Nephron (organoid): ENCODE data around the gene GSN.

Experiments used
- H3K27ac Mint-ChIP-seq, 3 experiments: 2 replicates each; pipeline ENCODE4 v1.8.0; 2020; ENCODE audit warnings: mixed read lengths in 3 of 3, mild to moderate bottlenecking in 2 of 3, moderate library complexity in 1 of 3
- H3K27me3 Mint-ChIP-seq: 2 replicates; pipeline ENCODE4 v1.8.0; 2021; ENCODE audit warnings: low read depth, mild to moderate bottlenecking, moderate library complexity, mixed read lengths
- H3K36me3 Mint-ChIP-seq: 2 replicates; pipeline ENCODE4 v1.8.0; 2020; ENCODE audit warnings: low read depth, mixed read lengths
- H3K4me1 Mint-ChIP-seq: 2 replicates; pipeline ENCODE4 v1.8.0; 2020; ENCODE audit warnings: mixed read lengths
- H3K4me3 Mint-ChIP-seq, 3 experiments: 2 replicates each; pipeline ENCODE4 v1.8.0; 2020; ENCODE audit warnings: mild to moderate bottlenecking in 3 of 3, mixed read lengths in 3 of 3, moderate library complexity in 2 of 3
- H3K9me3 Mint-ChIP-seq: 2 replicates; pipeline ENCODE4 v1.8.0; 2020; ENCODE audit warnings: mixed read lengths
- TF ChIP-seq, protein P1 (sequence below), 3 experiments: fragments of 200-600 bp; sonication (generic); IDR thresholded peaks; one replicate each; pipeline ENCODE4 v1.5.0; 2021; ENCODE audit warnings: antibody characterized with exemption in 3 of 3; ENCODE audit not compliant: unreplicated experiment in 3 of 3

Gene GSN

DNA sequence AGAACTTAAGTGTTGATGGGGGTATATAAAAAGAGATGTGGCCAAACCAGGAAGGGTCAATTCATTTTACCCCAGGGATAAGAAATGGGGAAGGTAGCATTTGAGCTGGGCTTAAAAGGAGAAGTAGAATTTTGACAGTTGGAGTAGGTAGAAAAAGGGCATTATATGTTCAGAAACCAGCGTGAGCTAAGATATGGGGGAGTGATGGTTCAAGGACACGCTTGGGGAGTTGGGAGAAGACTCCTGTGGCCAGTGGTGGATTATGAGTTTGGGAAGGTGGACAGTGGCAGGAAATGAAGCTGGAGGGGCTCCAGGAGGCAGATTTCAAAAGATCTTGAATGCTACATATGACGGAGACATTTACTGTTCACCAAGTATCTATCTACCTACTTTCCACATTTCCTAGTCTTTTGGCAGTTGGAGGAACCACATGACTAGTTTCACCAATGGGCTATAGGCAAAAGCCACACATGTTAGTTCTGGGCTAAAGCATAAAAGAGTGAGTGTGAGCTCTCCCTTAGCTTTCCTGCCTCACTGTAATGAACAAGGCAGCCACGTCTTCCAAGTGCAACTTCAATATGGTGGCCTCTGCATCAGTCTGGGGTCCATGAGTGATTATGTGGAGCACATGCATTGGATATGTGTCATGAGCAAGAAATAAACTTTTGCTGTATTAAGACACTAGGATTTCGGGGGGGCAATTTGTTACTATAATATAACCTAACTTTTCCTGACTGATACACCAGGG, 15.7 kb upstream of the GSN start:
- H3K27ac Mint-ChIP-seq = no peak overlapping the region
- H3K4me1 Mint-ChIP-seq = peaks cover 9% of the 10 kb centered on the region
- H3K9me3 Mint-ChIP-seq = no peaks in the 10 kb centered on the region
- TF ChIP-seq, protein P1, sequence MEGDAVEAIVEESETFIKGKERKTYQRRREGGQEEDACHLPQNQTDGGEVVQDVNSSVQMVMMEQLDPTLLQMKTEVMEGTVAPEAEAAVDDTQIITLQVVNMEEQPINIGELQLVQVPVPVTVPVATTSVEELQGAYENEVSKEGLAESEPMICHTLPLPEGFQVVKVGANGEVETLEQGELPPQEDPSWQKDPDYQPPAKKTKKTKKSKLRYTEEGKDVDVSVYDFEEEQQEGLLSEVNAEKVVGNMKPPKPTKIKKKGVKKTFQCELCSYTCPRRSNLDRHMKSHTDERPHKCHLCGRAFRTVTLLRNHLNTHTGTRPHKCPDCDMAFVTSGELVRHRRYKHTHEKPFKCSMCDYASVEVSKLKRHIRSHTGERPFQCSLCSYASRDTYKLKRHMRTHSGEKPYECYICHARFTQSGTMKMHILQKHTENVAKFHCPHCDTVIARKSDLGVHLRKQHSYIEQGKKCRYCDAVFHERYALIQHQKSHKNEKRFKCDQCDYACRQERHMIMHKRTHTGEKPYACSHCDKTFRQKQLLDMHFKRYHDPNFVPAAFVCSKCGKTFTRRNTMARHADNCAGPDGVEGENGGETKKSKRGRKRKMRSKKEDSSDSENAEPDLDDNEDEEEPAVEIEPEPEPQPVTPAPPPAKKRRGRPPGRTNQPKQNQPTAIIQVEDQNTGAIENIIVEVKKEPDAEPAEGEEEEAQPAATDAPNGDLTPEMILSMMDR (IDR thresholded peaks at IDR 0.05; ENCODE audit: unreplicated experiment in 3 of 3) = no peak
- H3K27me3 Mint-ChIP-seq = no peaks in the 10 kb centered on the region
- H3K4me3 Mint-ChIP-seq = no peak overlapping the region
- no peaks in the 10 kb centered on the region for H3K36me3 Mint-ChIP-seq

DNA sequence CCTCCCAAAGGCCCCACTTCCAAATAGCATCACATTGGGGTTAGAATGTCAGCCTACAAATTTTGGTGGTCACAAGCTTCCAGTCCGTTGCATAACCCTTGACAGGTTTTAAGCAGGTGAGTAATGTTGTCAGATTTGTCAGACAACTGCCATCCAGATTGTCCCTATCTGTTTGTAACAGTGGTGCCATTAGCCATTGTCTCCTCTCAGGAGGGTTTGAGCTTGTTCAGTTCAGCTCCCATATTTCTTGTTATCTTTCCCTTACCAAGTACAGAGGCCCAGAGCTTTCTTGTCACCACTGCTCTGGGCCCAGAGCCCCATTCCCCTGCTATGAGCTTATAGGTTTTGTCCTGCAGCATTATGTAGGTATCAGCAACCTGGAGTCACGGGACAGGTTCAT, 14.8 kb upstream of the GSN start:
- Mint-ChIP-seq H3K9me3 (no peaks in the 10 kb centered on the region), H3K27me3 (no peaks in the 10 kb centered on the region), H3K4me1 (peaks cover 13% of the 10 kb centered on the region), H3K4me3 (no peak overlapping the region), H3K36me3 (no peaks in the 10 kb centered on the region), H3K27ac (no peak overlapping the region)
- TF ChIP-seq, protein P1 (IDR thresholded peaks at IDR 0.05; ENCODE audit: unreplicated experiment in 3 of 3) = no peak

DNA sequence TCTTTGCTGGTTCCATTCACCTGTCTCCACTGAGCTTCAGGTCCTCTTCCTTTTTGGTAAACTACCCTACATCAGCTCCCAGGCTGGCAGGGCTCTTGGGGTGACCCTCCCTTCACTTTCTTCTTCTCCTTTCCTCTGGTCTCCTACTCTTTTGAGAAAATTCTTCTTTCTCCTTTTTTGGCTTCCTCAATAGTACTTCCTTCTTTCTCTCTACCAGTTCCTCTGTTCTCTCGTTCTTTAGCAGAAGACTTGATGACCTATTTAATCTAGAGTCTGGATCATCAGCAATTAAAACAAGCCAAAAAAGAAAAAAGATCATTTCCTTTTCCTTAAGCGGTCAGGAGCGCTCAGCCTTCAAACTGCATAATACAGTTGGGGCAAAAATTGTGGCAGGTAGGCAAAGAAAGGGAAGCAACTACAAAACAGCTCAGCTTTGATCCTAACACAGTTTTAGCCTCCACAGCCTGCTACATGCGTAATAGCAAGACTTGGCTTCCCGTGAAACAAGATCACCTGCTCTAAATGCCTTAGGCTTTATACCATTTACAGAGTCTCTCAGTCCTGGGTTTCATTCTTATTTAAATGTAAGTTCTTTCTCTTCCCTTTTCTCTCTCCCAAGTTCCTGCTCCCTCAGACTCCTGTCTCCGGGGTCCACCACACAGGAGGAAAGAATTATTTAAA, 14.0 kb upstream of the GSN start:
- Mint-ChIP-seq H3K27me3 (peaks cover 3% of the 10 kb centered on the region), H3K36me3 (no peaks in the 10 kb centered on the region), H3K4me1 (peaks cover 8% of the 10 kb centered on the region), H3K9me3 (no peaks in the 10 kb centered on the region), H3K27ac (no peak overlapping the region), H3K4me3 (no peak overlapping the region)
- TF ChIP-seq, protein P1 (IDR thresholded peaks at IDR 0.05; ENCODE audit: unreplicated experiment in 3 of 3) = no peak

DNA sequence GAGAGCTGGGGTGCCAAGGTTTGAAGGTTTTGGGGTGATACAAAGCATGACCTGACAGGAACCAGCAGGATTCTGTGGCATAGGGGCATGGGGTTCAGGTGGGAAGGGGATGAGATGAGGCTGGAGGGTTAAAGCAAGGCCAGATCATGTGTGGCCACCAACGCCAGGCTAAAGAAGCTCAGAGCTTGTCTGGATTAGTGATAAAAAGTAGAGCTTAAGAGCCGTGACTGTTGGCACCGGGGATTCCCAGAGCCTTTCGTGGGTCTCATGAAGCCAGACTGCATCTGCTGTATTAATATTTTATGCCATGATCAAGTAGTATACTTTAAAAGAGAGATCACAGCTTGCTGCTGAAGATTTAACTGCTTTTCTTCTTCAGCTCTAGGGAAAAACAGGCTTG, 8.5 kb upstream of the GSN start:
- peaks cover 46% of the 10 kb centered on the region for H3K4me1 Mint-ChIP-seq
- peaks cover 3% of the 10 kb centered on the region for H3K36me3 Mint-ChIP-seq
- peak overlapping the region in 2 of 3 experiments; percentile 27 to 42 for H3K27ac Mint-ChIP-seq
- H3K4me3 Mint-ChIP-seq = no peak overlapping the region
- H3K9me3 Mint-ChIP-seq = no peaks in the 10 kb centered on the region
- peaks cover 13% of the 10 kb centered on the region for H3K27me3 Mint-ChIP-seq
- TF ChIP-seq, protein P1 (IDR thresholded peaks at IDR 0.05; ENCODE audit: unreplicated experiment in 3 of 3) = no peak

DNA sequence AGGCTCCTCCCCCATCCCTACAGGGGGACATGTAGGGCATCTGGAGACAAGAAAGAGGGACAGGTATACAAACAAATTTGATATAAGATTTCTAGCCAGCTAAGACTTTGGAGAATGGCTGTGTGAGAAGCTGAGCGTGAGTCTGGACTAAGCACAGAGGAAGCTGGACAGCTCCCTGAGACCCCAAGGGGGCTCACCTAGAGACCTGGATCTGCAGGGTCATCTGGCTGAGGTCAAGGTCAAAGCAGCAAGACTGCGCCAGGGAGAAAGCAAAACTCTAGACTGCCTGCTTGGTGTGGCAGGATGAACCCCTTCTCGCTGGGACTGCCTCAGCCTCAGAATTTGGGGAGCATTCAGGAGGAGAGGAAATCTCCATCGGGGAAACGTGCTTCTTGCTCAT, 8.0 kb upstream of the GSN start:
- Mint-ChIP-seq H3K36me3 (peaks cover 3% of the 10 kb centered on the region), H3K27me3 (peaks cover 14% of the 10 kb centered on the region), H3K4me1 (peaks cover 46% of the 10 kb centered on the region), H3K9me3 (no peaks in the 10 kb centered on the region), H3K4me3 (no peak overlapping the region), H3K27ac (peak overlapping the region in 1 of 3 experiments; percentile 27)
- TF ChIP-seq, protein P1 (IDR thresholded peaks at IDR 0.05; ENCODE audit: unreplicated experiment in 3 of 3) = no peak
